H1 (cell line): Measurements from ENCODE around the gene SPOCK1. TPM values are rescaled to one million over a fixed set of nuclear protein-coding genes. Genes with fewer than 3 reads are reported as not detected.

ENCODE experiments used
- CTCF ChIA-PET: fragments of 300-600 bp; sonication (Branson Sonifier 250); formaldehyde crosslinking; loops from one replicate; lab custom pipeline; 2021; ENCODE audit not compliant: partially characterized antibody; lab: Charles Lee
- POLR2A ChIA-PET: fragments of 300-600 bp; sonication (Branson Sonifier 250); formaldehyde crosslinking; loops from one replicate; lab custom pipeline; 2021; ENCODE audit warnings: inconsistent platforms; ENCODE audit not compliant: partially characterized antibody; lab: Charles Lee
- DNase-seq, 2 experiments: peaks; one replicate each; pipeline versions ENCODE4 v3.0.0 to v3.0.0-alpha.2; 2010 to 2022; ENCODE audit warnings: low spot score in 2 of 2, low read depth in 1 of 2, mixed read lengths in 1 of 2
- FAIRE-seq: peaks from 2 replicates; lab custom pipeline; 2011; peaks lifted over from hg19 to GRCh38; lab: Jason Lieb, UNC
- H2AFZ ChIP-seq: 2 replicates; pipeline ENCODE4 v1.8.1; 2012; ENCODE audit warnings: low read length, inconsistent platforms
- H2AK5ac ChIP-seq: 2 replicates; pipeline ENCODE4 v1.6.1; 2013; ENCODE audit warnings: low read depth, low read length
- H2BK120ac ChIP-seq: replicated peaks from 2 replicates; pipeline ENCODE3; 2013; ENCODE audit warnings: low read depth, low read length, inconsistent platforms
- H2BK12ac ChIP-seq: 2 replicates; pipeline ENCODE4 v1.6.1; 2013; ENCODE audit warnings: low read depth, low read length
- H2BK15ac ChIP-seq: 2 replicates; pipeline ENCODE4 v1.6.1; 2013; ENCODE audit warnings: low read length
- H2BK20ac ChIP-seq: 2 replicates; pipeline ENCODE4 v1.6.1; 2013; ENCODE audit warnings: low read length
- H2BK5ac ChIP-seq: 2 replicates; pipeline ENCODE4 v1.6.1; 2013; ENCODE audit warnings: low read depth, low read length
- H3K14ac ChIP-seq: 2 replicates; pipeline ENCODE4 v1.6.1; 2013; ENCODE audit warnings: inconsistent platforms; ENCODE audit not compliant: insufficient read length
- H3K18ac ChIP-seq: 2 replicates; pipeline ENCODE4 v1.6.1; 2013; ENCODE audit warnings: low read length; ENCODE audit errors: extremely low read depth
- H3K23ac ChIP-seq: 2 replicates; pipeline ENCODE4 v1.6.1; 2013; ENCODE audit warnings: inconsistent platforms; ENCODE audit not compliant: insufficient read length
- H3K23me2 ChIP-seq: 2 replicates; pipeline ENCODE4 v1.6.1; 2013; ENCODE audit warnings: low read depth, low read length
- H3K27ac ChIP-seq: 2 replicates; pipeline ENCODE4 v1.6.1; 2011; ENCODE audit warnings: low read depth, low read length, inconsistent platforms
- H3K27me3 ChIP-seq, 4 experiments: replicated peaks in 1 of 4; 1 replicate in 1 of 4; 2 replicates in 3 of 4; pipeline versions ENCODE4 v1.6.1 to v1.8.1; 2011 to 2013; ENCODE audit warnings: low read length in 3 of 4, mild to moderate bottlenecking in 3 of 4, inconsistent platforms in 2 of 4, mixed read lengths in 2 of 4, moderate library complexity in 1 of 4; ENCODE audit not compliant: control insufficient read depth in 3 of 4, insufficient read depth in 3 of 4; ENCODE audit errors: extremely low read depth in 1 of 4
- H3K36me3 ChIP-seq, 4 experiments: 2 replicates each; pipeline versions ENCODE4 v1.6.1 to v1.8.1; 2011 to 2013; ENCODE audit warnings: mild to moderate bottlenecking in 4 of 4, low read length in 3 of 4, moderate library complexity in 2 of 4, control low read depth in 1 of 4, inconsistent platforms in 1 of 4; ENCODE audit not compliant: insufficient read depth in 4 of 4, control insufficient read depth in 2 of 4
- H3K4ac ChIP-seq: replicated peaks from 2 replicates; pipeline ENCODE3; 2013; ENCODE audit warnings: low read length, low read depth, mixed read lengths, inconsistent platforms; ENCODE audit not compliant: insufficient read length
- H3K4me1 ChIP-seq, 4 experiments: replicated peaks in 1 of 4; 1 replicate in 1 of 4; 2 replicates in 3 of 4; pipeline versions ENCODE4 v1.6.1 to v1.8.1; 2011 to 2013; ENCODE audit warnings: low read length in 3 of 4, inconsistent platforms in 2 of 4, mixed read lengths in 1 of 4; ENCODE audit not compliant: insufficient read depth in 4 of 4, control insufficient read depth in 3 of 4
- H3K4me2 ChIP-seq, 2 experiments: 2 replicates each; pipeline versions ENCODE4 v1.6.1 to v1.8.1; 2011 to 2013; ENCODE audit warnings: low read depth in 2 of 2, low read length in 2 of 2, control low read depth in 1 of 2, inconsistent platforms in 1 of 2, mild to moderate bottlenecking in 1 of 2; ENCODE audit not compliant: insufficient read depth in 1 of 2
- H3K4me3 ChIP-seq, 4 experiments: fragments of 200-600, 300-600 bp in 1 of 4; sonication (generic), shearing (Covaris generic), sonication (Bioruptor Twin) in 1 of 4; 2 replicates each; pipeline versions ENCODE4 v1.5.1 to v1.8.1; 2011 to 2016; ENCODE audit warnings: low read length in 4 of 4, low read depth in 3 of 4, control low read depth in 2 of 4, inconsistent platforms in 2 of 4, mild to moderate bottlenecking in 2 of 4, mixed read lengths in 1 of 4, moderate library complexity in 1 of 4; ENCODE audit not compliant: insufficient read depth in 2 of 4; ENCODE audit errors: extremely low read depth in 1 of 4
- H3K56ac ChIP-seq: replicated peaks from 2 replicates; pipeline ENCODE3; 2013; ENCODE audit warnings: low read depth, mild to moderate bottlenecking, mixed read lengths, low read length, inconsistent platforms; ENCODE audit not compliant: insufficient read length
- H3K79me1 ChIP-seq: 2 replicates; pipeline ENCODE4 v1.6.1; 2013; ENCODE audit warnings: low read depth, low read length, control low read depth
- H3K79me2 ChIP-seq, 2 experiments: 2 replicates each; pipeline versions ENCODE4 v1.6.1 to v1.8.1; 2012 to 2013; ENCODE audit warnings: low read length in 2 of 2, mild to moderate bottlenecking in 2 of 2, inconsistent platforms in 1 of 2; ENCODE audit not compliant: insufficient read depth in 2 of 2, control insufficient read depth in 1 of 2
- H3K9ac ChIP-seq, 4 experiments: replicated peaks in 1 of 4; 1 replicate in 1 of 4; 2 replicates in 3 of 4; pipeline versions ENCODE4 v1.6.1 to v1.8.1; 2011 to 2013; ENCODE audit warnings: low read depth in 3 of 4, low read length in 3 of 4, control low read depth in 2 of 4, mild to moderate bottlenecking in 2 of 4, moderate library complexity in 2 of 4, inconsistent platforms in 1 of 4; ENCODE audit errors: extremely low read depth in 1 of 4
- H3K9me3 ChIP-seq, 2 experiments: 2 replicates each; pipeline versions ENCODE4 v1.6.1 to v1.8.1; 2012 to 2013; ENCODE audit warnings: mild to moderate bottlenecking in 2 of 2, moderate library complexity in 2 of 2, control low read depth in 1 of 2, inconsistent platforms in 1 of 2, low read depth in 1 of 2, low read length in 1 of 2, mixed read lengths in 1 of 2; ENCODE audit not compliant: insufficient read depth in 2 of 2
- H4K20me1 ChIP-seq, 2 experiments: replicated peaks in 1 of 2; 2 replicates each; pipeline versions ENCODE3 to v1.8.1; 2011 to 2013; ENCODE audit warnings: inconsistent platforms in 2 of 2, low read length in 2 of 2, mild to moderate bottlenecking in 1 of 2; ENCODE audit not compliant: insufficient read depth in 2 of 2, control insufficient read depth in 1 of 2
- H4K5ac ChIP-seq: 2 replicates; pipeline ENCODE4 v1.6.1; 2013; ENCODE audit warnings: low read length, low read depth, mixed read lengths, inconsistent platforms; ENCODE audit not compliant: insufficient read length
- H4K8ac ChIP-seq: 2 replicates; pipeline ENCODE4 v1.8.0; 2013; ENCODE audit warnings: mild to moderate bottlenecking, moderate library complexity, low read length, inconsistent platforms; ENCODE audit not compliant: insufficient read depth; ENCODE audit errors: extremely low read depth
- H4K91ac ChIP-seq: replicated peaks from 2 replicates; pipeline ENCODE3; 2013; ENCODE audit warnings: low read length, mixed read lengths, inconsistent platforms; ENCODE audit not compliant: insufficient read length
- BACH1 ChIP-seq: IDR thresholded peaks from 2 replicates; pipeline ENCODE4 v1.6.1; 2012; ENCODE audit warnings: low read length, improper control_type of control experiment
- GABPA ChIP-seq: IDR thresholded peaks from 2 replicates; pipeline ENCODE4 v1.6.1; 2011; ENCODE audit warnings: mild to moderate bottlenecking, low read length, moderate library complexity, borderline replicate concordance; ENCODE audit not compliant: insufficient read depth
- SAP30 ChIP-seq: fragments of 300-600 bp; sonication (generic); IDR thresholded peaks from 2 replicates; pipeline ENCODE4 v1.7.1; 2012; ENCODE audit warnings: low read length, moderate library complexity, mild to moderate bottlenecking, inconsistent platforms; ENCODE audit not compliant: insufficient read depth, insufficient replicate concordance
- SIRT6 ChIP-seq: IDR thresholded peaks from one replicate; pipeline ENCODE4 v1.7.1; 2012; ENCODE audit warnings: low read length, inconsistent platforms
- USF2 ChIP-seq: IDR thresholded peaks from 2 replicates; pipeline ENCODE4 v1.6.1; 2011; ENCODE audit warnings: low read length, improper control_type of control experiment
- WGBS, 2 experiments: shearing (Covaris generic) in 1 of 2; methylation state at CpG; one replicate each; pipeline versions ENCODE4 v1.1.6 to v1.1.7; 2013 to 2015; ENCODE audit warnings: low lambda C conversion rate in 2 of 2, mixed read lengths in 2 of 2, inconsistent platforms in 1 of 2, low coverage in 1 of 2, missing lambda C conversion rate in 1 of 2; ENCODE audit not compliant: insufficient replicate concordance in 2 of 2, insufficient coverage in 1 of 2, insufficient read length in 1 of 2; ENCODE audit errors: extremely low coverage in 1 of 2, missing lambda C conversion rate in 1 of 2; 5-methylcytosine and 5-hydroxymethylcytosine counted together
- polyA plus RNA-seq, 7 experiments: library from polyadenylated mRNA; depleted of rRNA in 3 of 7; stranded (reverse) in 5 of 7; unstranded in 2 of 7; fragments of >200 nt in 5 of 7; fragments of 200-250 nt in 2 of 7; gene quantifications; 1 replicate in 5 of 7; 2 replicates in 1 of 7; 4 replicates in 1 of 7; pipeline versions ENCODE4 v1.2.1 to v1.2.3, GENCODE V29; 2011 to 2013; ENCODE audit warnings: missing spikeins in 2 of 7, mixed read lengths in 2 of 7
- total RNA-seq: library from RNA; stranded (reverse); fragmentation: NEBNext Ultra II Directional; extraction: Animal tissue kit (Norgen Biotek cat#: 25700); gene quantifications from 2 replicates; pipeline ENCODE4 v1.2.1, GENCODE V29; 2021

SPOCK1 gene
- total and polyA plus RNA-seq, 2 of the 8 experiments (the other 6 are each of a cell fraction or from before 2014, with no cell fraction given) = 6.9 to 18.1 TPM

- H2BK5ac ChIP-seq = no peak overlapping the region
- no peaks in the 10 kb centered on the region for H3K79me2 ChIP-seq
- no peak overlapping the region for H3K4ac ChIP-seq
- H3K23ac ChIP-seq = no peak overlapping the region
- H3K56ac ChIP-seq = no peak overlapping the region
- no peak overlapping the region for H2BK15ac ChIP-seq
- no peaks in the 10 kb centered on the region for H3K27me3 ChIP-seq
- POLR2A ChIA-PET = no interaction called here
- H3K9me3 ChIP-seq = no peaks in the 10 kb centered on the region
- WGBS, 2 experiments = 82% methylated on average over 2 of the region's 2 CpGs; no CpG with 5 or more reads in 1 of the 2 experiments
- H3K4me2 ChIP-seq = no peak overlapping the region
- CTCF ChIA-PET = interaction anchor here (1.0 kb wide), 1 partner anchor 77 kb away, joined by 3 read pairs; no protein-coding TSS in a partner anchor
- no peak overlapping the region for H4K8ac ChIP-seq
- no peaks in the 10 kb centered on the region for H4K20me1 ChIP-seq
- no peak overlapping the region for H3K4me3 ChIP-seq
- no peak overlapping the region for H2BK20ac ChIP-seq
- H3K18ac ChIP-seq = no peak overlapping the region
- FAIRE-seq (no peak), DNase-seq (no peak)
- TF ChIP-seq SAP30 (no peak), SIRT6 (no peak), GABPA (no peak), BACH1 (no peak), USF2 (no peak)
- no peaks in the 10 kb centered on the region for H3K23me2 ChIP-seq
- H2AFZ ChIP-seq = no peak overlapping the region
- no peak overlapping the region for H4K91ac ChIP-seq
- H3K27ac ChIP-seq = no peak overlapping the region
- H3K36me3 ChIP-seq = no peaks in the 10 kb centered on the region
- H4K5ac ChIP-seq = no peak overlapping the region
- H3K14ac ChIP-seq = no peak overlapping the region
- H3K79me1 ChIP-seq = no peaks in the 10 kb centered on the region
- no peak overlapping the region for H2BK120ac ChIP-seq
- H2BK12ac ChIP-seq = no peak overlapping the region
- H2AK5ac ChIP-seq = no peak overlapping the region
- peaks cover 0 to 16% (median 4%) of the 10 kb centered on the region in 4 experiments for H3K4me1 ChIP-seq
- no peak overlapping the region for H3K9ac ChIP-seq
These were observed 185.5 kb downstream of the SPOCK1 start for GRCh38 chr5:137313526-137314175.
